Measurements from ENCODE around the gene SLC38A2.

SLC38A2 gene

GRCh38 chr12:46372544-46373300 is at the start of gene SLC38A2:
SLC38A2 (minus strand) TSS chr12:46372773; CDS start chr12:46371293, 1,480 bp downstream.
- Histone ChIP-seq H3K4me1 (ENCODE audit: insufficient read depth, low read length) (peaks cover 10% of the 10 kb centered on the region; the same call in 1 of the 2 replicates), H3K36me3 (ENCODE audit: insufficient read depth, low read length) (peaks cover 32% of the 10 kb centered on the region), H3K9me3 (ENCODE audit: control insufficient read depth, insufficient read depth, low read length) (no peaks in the 10 kb centered on the region)

GRCh38 chr12:46419675-46420074 is 47.1 kb upstream of the SLC38A2 start:
- no peaks in the 10 kb centered on the region for H3K36me3 ChIP-seq (ENCODE audit: insufficient read depth, low read length)
- H3K9me3 ChIP-seq (ENCODE audit: control insufficient read depth, insufficient read depth, low read length) = no peaks in the 10 kb centered on the region
- H3K4me1 ChIP-seq (ENCODE audit: insufficient read depth, low read length) = no peaks in the 10 kb centered on the region
- H3K9ac ChIP-seq (ENCODE audit: low read depth, low read length) = no peak overlapping the region

More at GRCh38 chr12:46372544-46373300, at the start of gene SLC38A2:
- H3K9ac ChIP-seq (ENCODE audit: low read depth, low read length) = peak within 1 kb of the TSS; percentile 75

GRCh38 chr12:46415552-46415951 is 43.0 kb upstream of the SLC38A2 start:
- Histone ChIP-seq H3K4me1 (ENCODE audit: insufficient read depth, low read length) (no peaks in the 10 kb centered on the region), H3K9me3 (ENCODE audit: control insufficient read depth, insufficient read depth, low read length) (no peaks in the 10 kb centered on the region), H3K36me3 (ENCODE audit: insufficient read depth, low read length) (no peaks in the 10 kb centered on the region), H3K9ac (ENCODE audit: low read depth, low read length) (no peak overlapping the region)

GRCh38 chr12:46414591-46415268 is 42.2 kb upstream of the SLC38A2 start:
- no peak overlapping the region for H3K9ac ChIP-seq (ENCODE audit: low read depth, low read length)
- H3K36me3 ChIP-seq (ENCODE audit: insufficient read depth, low read length) = no peaks in the 10 kb centered on the region
- no peaks in the 10 kb centered on the region for H3K9me3 ChIP-seq (ENCODE audit: control insufficient read depth, insufficient read depth, low read length)
- H3K4me1 ChIP-seq (ENCODE audit: insufficient read depth, low read length) = no peaks in the 10 kb centered on the region

GRCh38 chr12:46413368-46413767 is 40.8 kb upstream of the SLC38A2 start:
- H3K36me3 ChIP-seq (ENCODE audit: insufficient read depth, low read length) = no peaks in the 10 kb centered on the region
- no peak overlapping the region for H3K9ac ChIP-seq (ENCODE audit: low read depth, low read length)
- H3K9me3 ChIP-seq (ENCODE audit: control insufficient read depth, insufficient read depth, low read length) = no peaks in the 10 kb centered on the region

GRCh38 chr12:46412857-46413256 is 40.3 kb upstream of the SLC38A2 start:
- no peaks in the 10 kb centered on the region for H3K4me1 ChIP-seq (ENCODE audit: insufficient read depth, low read length)
- no peaks in the 10 kb centered on the region for H3K36me3 ChIP-seq (ENCODE audit: insufficient read depth, low read length)
- no peaks in the 10 kb centered on the region for H3K9me3 ChIP-seq (ENCODE audit: control insufficient read depth, insufficient read depth, low read length)
- no peak overlapping the region for H3K9ac ChIP-seq (ENCODE audit: low read depth, low read length)

More at GRCh38 chr12:46413368-46413767, 40.8 kb upstream of the SLC38A2 start:
- H3K4me1 ChIP-seq (ENCODE audit: insufficient read depth, low read length) = no peaks in the 10 kb centered on the region

- no peaks in the 10 kb centered on the region for H3K36me3 ChIP-seq (ENCODE audit: insufficient read depth, low read length)
- H3K9ac ChIP-seq (ENCODE audit: low read depth, low read length) = no peak overlapping the region
- no peaks in the 10 kb centered on the region for H3K9me3 ChIP-seq (ENCODE audit: control insufficient read depth, insufficient read depth, low read length)
- H3K4me1 ChIP-seq (ENCODE audit: insufficient read depth, low read length) = no peaks in the 10 kb centered on the region
Measured at GRCh38 chr12:46410495-46410894, 37.9 kb upstream of the SLC38A2 start.

GRCh38 chr12:46409974-46410373 is 37.4 kb upstream of the SLC38A2 start:
- Histone ChIP-seq H3K9me3 (ENCODE audit: control insufficient read depth, insufficient read depth, low read length) (no peaks in the 10 kb centered on the region), H3K36me3 (ENCODE audit: insufficient read depth, low read length) (no peaks in the 10 kb centered on the region), H3K9ac (ENCODE audit: low read depth, low read length) (no peak overlapping the region), H3K4me1 (ENCODE audit: insufficient read depth, low read length) (no peaks in the 10 kb centered on the region)

GRCh38 chr12:46409342-46409741 is 36.8 kb upstream of the SLC38A2 start:
- H3K9ac ChIP-seq (ENCODE audit: low read depth, low read length) = no peak overlapping the region

GRCh38 chr12:46408441-46408840 is 35.9 kb upstream of the SLC38A2 start:
- Histone ChIP-seq H3K9ac (ENCODE audit: low read depth, low read length) (no peak overlapping the region), H3K4me1 (ENCODE audit: insufficient read depth, low read length) (no peaks in the 10 kb centered on the region), H3K9me3 (ENCODE audit: control insufficient read depth, insufficient read depth, low read length) (no peaks in the 10 kb centered on the region), H3K36me3 (ENCODE audit: insufficient read depth, low read length) (no peaks in the 10 kb centered on the region)

More at GRCh38 chr12:46409342-46409741, 36.8 kb upstream of the SLC38A2 start:
- Histone ChIP-seq H3K4me1 (ENCODE audit: insufficient read depth, low read length) (no peaks in the 10 kb centered on the region), H3K9me3 (ENCODE audit: control insufficient read depth, insufficient read depth, low read length) (no peaks in the 10 kb centered on the region), H3K36me3 (ENCODE audit: insufficient read depth, low read length) (no peaks in the 10 kb centered on the region)

GRCh38 chr12:46407361-46407760 is 34.8 kb upstream of the SLC38A2 start:
- no peaks in the 10 kb centered on the region for H3K9me3 ChIP-seq (ENCODE audit: control insufficient read depth, insufficient read depth, low read length)
- H3K36me3 ChIP-seq (ENCODE audit: insufficient read depth, low read length) = no peaks in the 10 kb centered on the region
- H3K4me1 ChIP-seq (ENCODE audit: insufficient read depth, low read length) = peaks cover 7% of the 10 kb centered on the region
- no peak overlapping the region for H3K9ac ChIP-seq (ENCODE audit: low read depth, low read length)

GRCh38 chr12:46406352-46407027 is 33.9 kb upstream of the SLC38A2 start:
- Histone ChIP-seq H3K4me1 (ENCODE audit: insufficient read depth, low read length) (peaks cover 7% of the 10 kb centered on the region), H3K9me3 (ENCODE audit: control insufficient read depth, insufficient read depth, low read length) (no peaks in the 10 kb centered on the region), H3K9ac (ENCODE audit: low read depth, low read length) (no peak overlapping the region), H3K36me3 (ENCODE audit: insufficient read depth, low read length) (no peaks in the 10 kb centered on the region)

GRCh38 chr12:46404733-46405132 is 32.2 kb upstream of the SLC38A2 start:
- no peak overlapping the region for H3K9ac ChIP-seq (ENCODE audit: low read depth, low read length)
- H3K4me1 ChIP-seq (ENCODE audit: insufficient read depth, low read length) = peaks cover 7% of the 10 kb centered on the region
- no peaks in the 10 kb centered on the region for H3K9me3 ChIP-seq (ENCODE audit: control insufficient read depth, insufficient read depth, low read length)
- no peaks in the 10 kb centered on the region for H3K36me3 ChIP-seq (ENCODE audit: insufficient read depth, low read length)

- peaks cover 7% of the 10 kb centered on the region for H3K4me1 ChIP-seq (ENCODE audit: insufficient read depth, low read length)
- no peaks in the 10 kb centered on the region for H3K9me3 ChIP-seq (ENCODE audit: control insufficient read depth, insufficient read depth, low read length)
- H3K9ac ChIP-seq (ENCODE audit: low read depth, low read length) = no peak overlapping the region
- H3K36me3 ChIP-seq (ENCODE audit: insufficient read depth, low read length) = no peaks in the 10 kb centered on the region
Measured at GRCh38 chr12:46404225-46404631, 31.7 kb upstream of the SLC38A2 start.
